A673 (cell line): ENCODE measurements around the gene LMBRD1.

ENCODE experiments used
- CTCF ChIP-seq: fragments of 300-800, 200-600 bp; sonication (generic); conservative IDR thresholded peaks from 2 replicates; pipeline ENCODE4 v1.5.1; 2017; ENCODE audit warnings: low read depth, mild to moderate bottlenecking, antibody characterized with exemption, low read length, moderate library complexity, mixed read lengths
- EZH2 ChIP-seq: fragments of 200-600 bp; sonication (generic); IDR thresholded peaks from 2 replicates; pipeline ENCODE4 v1.6.1; 2017; ENCODE audit warnings: borderline replicate concordance, low read depth, mild to moderate bottlenecking, mixed read lengths, antibody characterized with exemption, low read length; ENCODE audit not compliant: poor library complexity, severe bottlenecking

DNA sequence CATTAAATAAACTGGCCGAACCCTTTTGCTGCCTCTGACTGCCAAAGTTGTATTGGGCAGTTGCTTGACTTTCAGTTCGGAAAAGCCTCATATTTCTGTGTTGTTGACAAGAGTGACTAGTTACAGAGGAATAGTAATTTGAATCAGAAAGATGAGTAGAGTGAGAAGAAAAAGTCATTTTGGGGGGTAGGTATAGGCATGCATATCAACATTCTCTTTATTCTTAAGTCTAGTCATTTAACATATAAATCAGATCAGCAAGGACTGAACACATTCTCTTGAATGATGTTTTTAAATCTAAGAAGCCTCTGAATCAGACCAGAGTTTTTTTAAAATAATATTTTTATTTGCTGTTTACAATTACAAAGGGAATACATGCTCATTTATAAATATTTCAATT lies 4.9 kb upstream of the LMBRD1 start:
- TF ChIP-seq CTCF (no peak), EZH2 (no peak)
